KBM-7 (cell line): ENCODE data around the gene H6PD.

Experiments
- DNase-seq: peaks from one replicate; pipeline ENCODE4 v3.0.0-alpha.2; 2015
- in situ Hi-C: fragments of 300-500 bp; cut with MboI; formaldehyde crosslinking; loops from 2 replicates; pipeline ENCODE4 v1.14.3; 2020; ENCODE audit warnings: low sequenced_read_pairs, low pct_unique_long_range_greater_than_20kb, mixed read lengths

H6PD gene, protein sequence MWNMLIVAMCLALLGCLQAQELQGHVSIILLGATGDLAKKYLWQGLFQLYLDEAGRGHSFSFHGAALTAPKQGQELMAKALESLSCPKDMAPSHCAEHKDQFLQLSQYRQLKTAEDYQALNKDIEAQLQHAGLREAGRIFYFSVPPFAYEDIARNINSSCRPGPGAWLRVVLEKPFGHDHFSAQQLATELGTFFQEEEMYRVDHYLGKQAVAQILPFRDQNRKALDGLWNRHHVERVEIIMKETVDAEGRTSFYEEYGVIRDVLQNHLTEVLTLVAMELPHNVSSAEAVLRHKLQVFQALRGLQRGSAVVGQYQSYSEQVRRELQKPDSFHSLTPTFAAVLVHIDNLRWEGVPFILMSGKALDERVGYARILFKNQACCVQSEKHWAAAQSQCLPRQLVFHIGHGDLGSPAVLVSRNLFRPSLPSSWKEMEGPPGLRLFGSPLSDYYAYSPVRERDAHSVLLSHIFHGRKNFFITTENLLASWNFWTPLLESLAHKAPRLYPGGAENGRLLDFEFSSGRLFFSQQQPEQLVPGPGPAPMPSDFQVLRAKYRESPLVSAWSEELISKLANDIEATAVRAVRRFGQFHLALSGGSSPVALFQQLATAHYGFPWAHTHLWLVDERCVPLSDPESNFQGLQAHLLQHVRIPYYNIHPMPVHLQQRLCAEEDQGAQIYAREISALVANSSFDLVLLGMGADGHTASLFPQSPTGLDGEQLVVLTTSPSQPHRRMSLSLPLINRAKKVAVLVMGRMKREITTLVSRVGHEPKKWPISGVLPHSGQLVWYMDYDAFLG

DNA sequence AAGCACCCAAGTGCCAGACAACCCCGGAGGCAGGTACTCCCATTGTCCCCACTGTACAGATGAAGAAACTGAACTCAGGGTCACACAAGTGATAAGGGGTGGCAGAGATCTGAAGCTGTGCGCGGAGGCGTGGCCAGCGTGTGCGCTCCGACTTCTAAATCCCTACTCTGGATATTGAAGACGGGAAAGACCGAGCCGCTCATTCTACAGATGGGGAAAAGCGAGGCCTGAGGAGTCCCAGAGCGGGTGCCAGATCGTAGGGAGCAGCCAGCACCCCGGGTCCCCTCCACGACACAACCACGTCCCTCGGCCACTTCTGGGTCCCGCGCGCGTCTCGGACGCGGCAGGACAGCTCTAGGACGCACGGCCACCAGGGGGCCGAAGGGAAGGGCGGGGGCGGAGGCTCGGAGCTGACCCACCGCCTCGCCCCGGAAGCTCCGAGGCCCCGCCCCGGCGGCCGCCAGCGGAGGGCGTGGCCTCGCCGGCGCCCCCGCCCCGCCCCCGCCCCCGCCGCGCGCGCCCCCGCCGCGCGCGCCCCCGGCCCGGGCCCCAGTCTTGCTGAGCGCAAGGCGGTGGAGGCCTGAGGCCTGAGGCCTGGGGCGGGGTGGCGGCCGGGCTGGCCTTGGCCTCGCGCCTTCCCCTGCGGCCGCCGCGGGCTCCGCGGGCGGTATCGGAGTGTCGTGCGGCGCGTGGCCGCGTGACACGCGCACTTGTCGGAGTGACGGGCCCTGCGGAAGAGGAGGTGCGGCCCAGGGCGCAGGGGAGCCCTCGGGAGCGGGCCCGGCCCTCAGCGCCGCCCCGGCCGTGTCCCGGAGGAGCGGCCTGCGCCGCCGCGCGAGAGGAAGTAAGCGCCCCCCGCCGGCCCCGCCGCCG lies at the start of gene H6PD:
Gene H6PD, plus strand, starts transcription at position 552 of the 873 bp plus-strand sequence. CDS start 10,161 bp downstream, outside the sequence.
- in situ Hi-C loops: no loop called here

DNA sequence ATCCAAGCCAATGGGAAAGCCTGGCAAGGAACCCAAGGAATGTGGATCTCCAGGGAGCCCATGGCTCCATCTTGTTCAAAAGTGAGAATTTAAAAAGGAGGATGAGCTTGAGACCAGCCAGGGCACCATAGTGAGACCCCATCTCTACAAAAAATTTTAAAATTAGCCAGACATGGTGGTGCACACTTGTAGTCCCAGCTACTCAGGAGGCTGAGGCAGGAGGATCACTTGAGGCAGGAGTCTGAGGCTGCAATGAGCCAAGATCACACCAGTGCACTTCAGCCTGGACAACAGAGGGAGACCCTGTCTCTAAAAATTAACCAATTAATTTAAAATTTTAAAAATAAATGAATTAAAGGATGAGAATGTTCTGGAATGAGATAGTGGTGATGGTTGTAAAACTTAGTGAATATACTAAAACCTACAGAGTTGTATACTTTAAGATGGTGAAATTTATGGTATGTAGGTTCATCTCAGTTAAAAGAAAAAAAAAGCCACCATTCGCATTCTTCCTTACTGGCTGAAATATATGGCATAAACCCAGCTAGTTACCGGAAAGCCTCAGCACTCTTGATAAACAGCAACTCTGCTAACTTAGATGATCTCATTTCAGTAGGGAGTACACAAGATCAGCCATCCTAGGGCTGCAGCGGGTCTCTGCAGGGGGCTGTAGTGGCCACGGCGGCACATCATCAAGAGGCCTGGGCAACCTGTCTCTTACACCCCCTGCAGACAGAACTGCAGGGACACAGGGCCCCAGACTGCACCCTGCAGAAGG lies 48.3 kb upstream of the H6PD start:
- in situ Hi-C loops: no loop called here
- DNase-seq: no peak

More for the DNA sequence above, at the start of gene H6PD:
- DNase-seq: peak; percentile 65

DNA sequence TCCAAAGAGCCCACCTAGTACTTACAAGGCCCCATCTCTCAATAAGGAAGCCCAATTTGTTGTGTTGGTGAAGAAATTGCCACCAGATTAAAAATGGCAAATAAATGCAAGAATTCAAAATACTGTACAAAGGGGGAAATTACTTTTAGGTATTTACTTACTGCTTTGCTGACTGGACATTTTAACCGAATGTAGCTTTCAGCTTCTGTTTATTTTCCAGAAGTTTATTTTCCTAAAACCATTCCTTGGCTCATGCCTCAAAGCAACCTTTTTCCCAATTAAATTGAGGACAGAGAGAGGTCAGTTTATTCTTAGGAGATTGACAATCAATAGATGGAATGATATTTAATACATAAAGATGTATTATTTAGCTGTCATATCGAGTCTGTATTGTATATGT lies 47.6 kb upstream of the H6PD start:
- DNase-seq: no peak
- in situ Hi-C loops: no loop called here

DNA sequence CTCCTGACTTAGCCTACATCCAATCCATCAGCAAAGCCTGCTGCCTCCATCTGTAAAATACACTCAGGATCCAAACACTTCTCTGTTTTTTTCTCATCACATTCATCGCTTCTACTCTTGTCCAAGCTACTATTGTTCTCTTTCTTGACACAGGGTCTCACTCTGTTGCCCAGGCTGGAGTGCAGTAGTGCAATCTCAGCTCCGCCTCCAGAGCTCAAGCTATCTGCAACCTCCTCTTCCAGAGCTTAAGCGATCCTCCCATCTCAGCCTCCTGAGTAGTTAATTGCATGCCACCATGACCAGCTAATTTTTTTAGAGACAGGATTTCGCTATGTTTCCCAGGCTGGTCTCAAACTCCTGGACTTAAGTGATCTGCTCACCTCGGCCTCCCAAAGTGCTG lies 44.3 kb upstream of the H6PD start:
- no peak for DNase-seq
- in situ Hi-C loops: no loop called here

DNA sequence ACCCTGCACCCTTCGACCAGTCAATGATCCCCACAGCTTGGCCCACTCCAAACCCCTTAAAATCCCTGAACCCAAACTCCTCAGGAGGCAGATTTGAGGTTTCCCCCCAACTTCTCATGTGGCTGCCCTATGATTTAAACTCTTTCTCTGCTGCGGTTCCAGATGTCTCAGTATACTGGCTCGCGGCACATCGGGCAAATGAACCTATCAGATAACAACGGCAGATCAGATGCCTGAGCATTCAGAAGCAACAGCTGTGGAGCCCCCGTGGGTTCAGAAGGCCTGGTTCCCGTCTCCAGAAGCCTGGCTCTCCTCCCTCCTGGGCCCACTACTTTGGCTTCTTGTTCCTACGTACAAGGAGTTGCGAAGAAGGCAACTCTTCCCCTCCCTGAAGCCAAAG lies 43.3 kb upstream of the H6PD start:
- DNase-seq: no peak
- in situ Hi-C loops: no loop called here

DNA sequence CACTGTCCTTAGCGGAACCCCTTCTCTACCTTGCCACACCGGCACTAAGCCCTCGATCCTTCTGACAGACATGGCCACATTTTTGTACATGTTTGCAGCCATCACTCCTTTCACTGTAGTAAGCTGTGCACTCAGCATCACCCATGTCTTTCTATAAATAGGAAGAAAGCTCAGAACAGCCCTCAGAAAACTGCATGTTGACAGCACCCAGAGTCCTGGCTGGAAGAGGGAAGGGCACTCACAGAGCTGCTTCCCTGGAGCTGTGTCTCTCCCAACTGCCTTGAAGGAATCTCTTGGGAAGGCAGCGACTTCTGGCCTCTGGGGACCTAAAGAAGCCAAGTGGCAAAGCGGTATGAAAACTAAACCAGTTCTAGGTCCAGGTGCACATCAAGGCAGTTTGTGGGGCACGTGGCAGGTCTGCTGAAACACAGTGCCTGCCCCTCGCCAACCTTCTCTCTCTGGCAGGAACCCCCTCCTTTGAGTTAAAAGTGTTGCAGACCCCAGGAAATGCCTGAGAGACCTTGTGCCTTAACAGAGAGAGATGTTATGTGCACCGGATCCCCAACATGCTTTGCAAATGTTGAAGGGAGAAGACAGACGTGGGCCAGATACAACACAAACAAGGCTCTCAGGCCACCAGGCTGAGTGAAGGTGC lies 41.9 kb upstream of the H6PD start:
- no peak for DNase-seq
- in situ Hi-C loops: no loop called here

DNA sequence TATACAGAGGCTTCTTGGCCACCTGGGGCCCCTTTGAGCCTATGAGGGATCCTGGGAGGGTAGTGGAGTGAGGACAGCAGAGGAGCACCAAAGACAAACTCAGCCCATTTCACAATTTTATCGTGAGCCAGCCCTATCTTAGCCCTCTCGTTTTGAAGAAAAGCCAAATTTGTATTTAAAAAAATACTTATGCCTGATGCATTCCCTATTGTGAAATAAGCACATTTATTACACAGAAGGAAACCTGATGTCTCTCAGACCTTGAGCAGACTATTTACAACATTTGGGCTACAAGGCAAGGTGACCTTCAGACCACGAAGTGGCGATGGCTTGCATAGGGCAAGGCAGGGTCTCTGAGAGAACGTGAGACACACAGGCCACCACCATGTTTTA lies 41.3 kb upstream of the H6PD start:
- DNase-seq: no peak
- in situ Hi-C loops: no loop called here

DNA sequence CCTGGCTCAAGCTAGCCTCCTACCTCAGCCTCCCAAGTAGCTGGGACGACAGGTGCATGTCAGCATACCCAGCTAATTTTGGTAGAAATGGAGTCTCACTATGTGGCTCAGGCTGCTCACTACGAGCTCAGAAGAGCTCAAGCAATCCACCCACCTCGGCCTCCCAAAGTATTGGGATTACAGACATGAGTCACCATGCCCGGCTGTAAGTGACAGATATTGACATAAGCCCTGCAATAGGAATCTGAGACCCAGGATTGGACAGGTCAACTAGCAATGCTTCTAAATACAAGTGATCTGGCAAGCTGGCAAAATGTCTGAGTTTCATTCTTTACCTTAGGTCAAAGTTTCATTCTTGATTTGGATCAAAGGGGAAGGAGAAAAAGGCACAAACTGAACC lies 40.5 kb upstream of the H6PD start:
- in situ Hi-C loops: no loop called here
- no peak for DNase-seq

DNA sequence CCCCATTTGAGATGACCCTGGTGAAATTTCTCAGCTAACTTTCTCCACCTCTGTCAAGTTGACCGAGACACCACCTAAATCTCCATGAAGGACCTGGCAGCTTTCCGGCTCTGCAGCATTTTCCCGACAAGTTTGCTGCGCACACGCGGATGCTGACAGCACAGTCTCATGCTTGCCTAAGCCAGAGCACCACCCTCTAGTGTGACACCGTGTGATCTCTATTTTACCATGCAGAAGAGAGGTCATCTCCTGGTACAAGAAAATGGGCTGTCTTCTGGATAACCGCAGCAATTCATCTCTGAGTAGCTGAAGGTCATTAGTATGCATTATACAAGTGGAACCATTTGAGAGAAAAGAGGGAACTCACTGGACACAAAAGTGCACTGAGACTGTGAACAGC lies 38.9 kb upstream of the H6PD start:
- no peak for DNase-seq
- in situ Hi-C loops: no loop called here

DNA sequence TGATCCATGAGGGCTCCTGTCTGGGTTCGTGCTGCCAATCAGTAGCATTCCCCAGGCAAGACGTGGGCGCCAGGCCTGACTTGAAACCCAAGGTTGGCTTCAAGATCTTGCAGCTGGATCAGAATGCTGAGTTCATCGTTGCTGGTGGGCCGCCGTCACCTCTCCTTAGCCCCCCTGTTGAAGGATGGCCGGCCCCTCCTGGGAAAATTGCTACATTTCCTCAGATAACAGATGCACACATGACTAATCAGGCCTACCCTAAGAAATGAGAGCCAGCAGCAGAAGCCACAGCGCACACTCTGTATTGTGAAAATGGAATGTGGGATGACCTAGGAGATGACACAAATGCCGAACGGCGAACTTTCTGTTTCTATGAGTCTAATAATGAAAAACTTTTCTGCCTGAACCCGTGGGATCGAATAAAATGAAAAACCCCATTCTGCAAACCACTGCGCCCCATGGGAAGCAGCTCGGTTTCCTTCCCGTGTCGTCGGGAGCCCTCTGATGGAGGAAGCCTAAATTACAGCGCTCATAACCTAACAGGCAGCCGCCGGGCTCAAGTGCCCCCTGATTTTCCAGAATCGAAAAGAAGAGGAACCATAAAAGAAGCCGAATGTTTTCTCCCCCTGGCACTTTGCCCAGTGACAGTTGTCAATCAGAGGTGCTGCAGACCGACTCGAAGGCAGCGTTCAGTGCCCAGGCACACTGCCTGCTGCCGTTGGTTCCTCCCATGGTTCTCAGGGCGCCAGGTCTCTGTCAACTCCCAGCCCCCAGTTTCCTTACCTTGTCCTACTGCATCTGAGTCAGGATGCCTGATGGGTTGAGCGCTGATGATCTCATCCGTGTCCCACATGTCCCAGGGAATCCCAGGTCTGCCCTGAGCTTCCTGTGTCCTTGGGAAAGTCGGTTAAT lies 38.2 kb upstream of the H6PD start:
- in situ Hi-C loops: no loop called here
- DNase-seq: peak; percentile 88

DNA sequence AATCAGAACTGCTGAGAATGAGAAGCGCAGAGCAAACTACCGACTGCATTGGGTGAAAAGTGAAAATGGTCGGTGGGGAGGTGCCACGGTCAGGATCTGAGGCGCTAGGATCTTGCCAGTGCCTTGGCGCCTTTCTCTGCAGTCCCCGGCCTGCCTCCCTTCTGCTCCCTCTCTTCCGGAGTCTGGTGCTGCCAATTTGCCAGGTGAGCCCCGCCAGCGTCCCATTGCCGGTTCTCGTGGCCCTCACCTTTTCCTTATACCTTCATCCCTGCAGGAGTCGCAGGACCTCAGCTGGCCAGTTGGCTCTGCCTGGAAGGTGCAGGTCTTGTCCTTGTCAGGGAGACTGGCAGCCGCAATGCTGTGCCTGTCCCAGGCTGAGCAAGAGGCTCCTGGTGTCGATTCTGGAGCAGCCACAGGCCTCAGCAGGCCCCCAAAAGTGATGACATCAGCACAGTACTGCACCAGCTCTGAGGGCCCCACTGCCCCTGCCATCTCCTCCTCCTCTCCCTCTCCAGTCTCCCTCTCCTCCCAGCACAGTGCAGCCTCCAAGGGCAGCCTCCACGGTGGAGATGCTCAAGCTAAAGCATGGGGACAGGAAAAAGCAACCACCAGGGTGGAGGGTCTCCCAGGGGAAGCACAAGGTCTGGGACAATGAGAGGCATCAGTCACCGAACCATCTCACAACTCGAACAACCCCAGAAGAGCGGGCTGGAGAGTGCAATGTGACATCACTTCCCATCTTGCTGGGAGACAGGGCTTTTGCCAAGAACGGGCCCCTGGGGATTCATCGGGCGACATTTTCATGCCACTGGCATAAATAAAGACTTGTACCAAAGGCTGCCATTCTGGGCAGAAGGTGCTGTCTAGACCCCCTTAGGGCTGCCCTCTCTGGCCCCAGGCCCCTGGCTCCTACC lies 37.1 kb upstream of the H6PD start:
- no peak for DNase-seq
- in situ Hi-C loops: no loop called here

DNA sequence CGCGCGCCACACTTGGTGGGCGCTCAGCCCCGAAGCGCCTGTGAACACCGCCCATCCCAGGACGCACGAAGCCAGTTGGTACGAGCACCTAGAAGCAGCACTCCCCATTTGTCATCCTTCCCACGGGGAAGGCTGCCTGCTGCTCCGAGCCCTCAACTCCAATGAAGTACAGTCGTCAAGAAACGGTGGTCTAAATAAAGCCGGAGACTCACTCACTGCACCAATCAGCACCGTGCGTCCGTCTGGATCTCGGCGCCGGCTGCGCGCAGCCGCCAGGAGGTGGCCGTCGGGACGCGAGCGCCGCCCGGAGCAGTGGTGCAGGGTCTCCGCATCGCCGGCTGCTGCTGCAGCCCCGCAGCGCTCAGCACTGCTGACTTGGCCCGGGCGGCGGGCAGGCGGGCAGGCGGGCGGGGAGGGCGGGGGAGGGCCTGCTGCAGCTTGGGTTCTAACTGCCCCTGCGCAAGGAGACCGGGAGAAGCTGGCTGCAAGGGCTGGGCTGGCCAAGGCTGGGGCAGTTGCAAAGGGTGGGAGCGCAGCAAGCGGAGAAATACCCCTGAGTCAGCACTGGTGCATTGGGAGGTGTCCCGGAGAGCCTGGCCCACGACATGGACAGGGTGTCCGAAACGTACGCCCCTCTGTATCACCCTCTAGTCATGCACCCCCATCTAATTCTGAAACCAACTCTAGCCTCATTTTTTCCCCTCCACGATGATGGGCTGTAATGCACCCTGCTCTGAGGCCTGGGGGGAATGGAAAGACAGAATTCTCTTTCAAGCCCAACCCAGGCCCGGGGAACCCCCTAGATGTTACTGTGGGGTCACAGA lies 35.8 kb upstream of the H6PD start:
- in situ Hi-C loops: no loop called here
- no peak for DNase-seq

DNA sequence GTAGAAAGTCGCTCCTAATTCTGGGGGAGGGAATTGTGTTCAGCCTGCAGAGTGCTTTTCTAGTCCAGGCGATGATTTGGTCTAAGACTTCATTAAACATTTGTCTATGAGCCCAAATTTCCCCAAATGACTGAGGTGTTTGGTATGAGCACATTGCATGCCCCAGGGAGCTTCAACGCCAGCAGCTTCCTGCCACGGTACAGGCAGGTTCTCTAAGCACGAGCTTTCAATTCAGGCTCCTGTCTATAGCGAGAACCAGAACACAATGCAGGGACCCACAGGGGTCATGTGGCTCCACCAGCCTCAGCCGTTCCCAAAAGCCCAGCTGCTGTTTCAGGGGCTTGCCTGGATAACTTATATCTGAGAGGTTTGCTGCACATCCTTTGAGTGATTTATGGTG lies 34.1 kb upstream of the H6PD start:
- in situ Hi-C loops: no loop called here
- DNase-seq: no peak

DNA sequence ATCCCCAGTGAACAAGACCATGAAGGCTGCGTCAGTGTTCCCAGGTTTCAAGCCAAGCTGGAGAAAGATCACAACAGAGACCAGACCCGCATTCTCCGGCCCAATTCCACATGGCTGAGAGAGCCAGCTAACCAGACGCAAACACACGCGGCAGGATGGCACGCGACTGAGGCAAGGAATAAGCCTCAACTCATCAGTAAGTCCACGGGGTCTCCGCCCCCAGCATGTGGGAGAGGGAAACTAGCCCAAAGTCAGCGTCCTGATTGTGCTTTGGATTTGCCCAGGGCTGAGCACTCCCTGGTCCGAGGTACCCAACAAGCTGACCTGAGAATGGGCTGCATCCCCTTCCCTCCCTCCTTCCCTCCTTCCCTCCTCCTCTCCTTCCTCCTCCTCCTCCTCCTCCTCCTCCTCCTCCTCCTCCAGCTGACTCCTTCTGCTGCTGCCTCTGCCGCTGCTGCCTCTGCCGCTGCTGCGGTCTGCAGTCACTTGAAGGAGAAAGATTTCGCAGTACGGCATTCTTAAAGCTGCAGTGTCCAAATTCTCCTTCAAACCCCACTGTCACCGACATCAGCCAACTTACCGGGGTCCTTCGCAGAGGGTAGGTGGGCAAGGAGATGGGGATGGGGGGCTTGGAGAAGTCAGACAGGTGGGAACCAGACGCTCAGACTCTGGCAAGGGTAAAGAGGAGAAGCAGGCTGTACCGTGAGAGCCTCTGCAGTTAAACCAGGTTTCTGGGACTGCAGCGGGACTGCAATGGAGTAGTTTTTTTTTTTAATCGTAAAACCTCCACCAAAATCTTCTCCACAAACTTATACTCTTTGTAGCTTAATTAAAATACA lies 33.0 kb upstream of the H6PD start:
- DNase-seq: no peak
- in situ Hi-C loops: no loop called here
